Rectal smooth muscle tissue (tissue), 1 donor: ENCODE data around the gene CLEC16A.

Experiments
- H3K27ac ChIP-seq: one replicate; pipeline ENCODE4 v1.7.0; 2013; ENCODE audit warnings: low read depth, low read length, inconsistent platforms
- H3K27me3 ChIP-seq: one replicate; pipeline ENCODE4 v1.7.0; 2013; ENCODE audit warnings: low read length; ENCODE audit not compliant: control insufficient read depth, insufficient read depth
- H3K36me3 ChIP-seq: one replicate; pipeline ENCODE4 v1.7.0; 2013; ENCODE audit warnings: low read length; ENCODE audit not compliant: control insufficient read depth, insufficient read depth
- H3K4me1 ChIP-seq: one replicate; pipeline ENCODE4 v1.7.0; 2013; ENCODE audit warnings: low read length; ENCODE audit not compliant: control insufficient read depth, insufficient read depth
- H3K4me3 ChIP-seq: one replicate; pipeline ENCODE4 v1.7.0; 2013; ENCODE audit warnings: low read length
- H3K9ac ChIP-seq: one replicate; pipeline ENCODE4 v1.7.0; 2013; ENCODE audit warnings: low read length

Gene CLEC16A

GRCh38 chr16:11136600-11136999 lies 192.2 kb downstream of the CLEC16A start:
- Histone ChIP-seq H3K9ac (no peak overlapping the region), H3K4me1 (peaks cover 18% of the 10 kb centered on the region), H3K36me3 (no peaks in the 10 kb centered on the region), H3K27me3 (no peaks in the 10 kb centered on the region), H3K27ac (no peak overlapping the region), H3K4me3 (no peak overlapping the region)

- H3K36me3 ChIP-seq, result no peaks in the 10 kb centered on the region
- no peaks in the 10 kb centered on the region for H3K27me3 ChIP-seq
- no peak overlapping the region for H3K9ac ChIP-seq
- H3K27ac ChIP-seq, result no peak overlapping the region
- peaks cover 6% of the 10 kb centered on the region for H3K4me1 ChIP-seq
- H3K4me3 ChIP-seq, result no peak overlapping the region
Observed at GRCh38 chr16:11138022-11138768, 193.8 kb downstream of the CLEC16A start.

- Histone ChIP-seq H3K9ac (no peak overlapping the region), H3K27me3 (no peaks in the 10 kb centered on the region), H3K27ac (no peak overlapping the region), H3K4me3 (no peak overlapping the region), H3K4me1 (peaks cover under 1% of the 10 kb centered on the region), H3K36me3 (no peaks in the 10 kb centered on the region)
Observed at GRCh38 chr16:11138769-11139325, 194.5 kb downstream of the CLEC16A start.

- Histone ChIP-seq H3K36me3 (no peaks in the 10 kb centered on the region), H3K27me3 (no peaks in the 10 kb centered on the region), H3K9ac (no peak overlapping the region), H3K4me1 (no peaks in the 10 kb centered on the region), H3K27ac (no peak overlapping the region), H3K4me3 (no peak overlapping the region)
Observed at GRCh38 chr16:11139326-11140097, 195.1 kb downstream of the CLEC16A start.

DNA sequence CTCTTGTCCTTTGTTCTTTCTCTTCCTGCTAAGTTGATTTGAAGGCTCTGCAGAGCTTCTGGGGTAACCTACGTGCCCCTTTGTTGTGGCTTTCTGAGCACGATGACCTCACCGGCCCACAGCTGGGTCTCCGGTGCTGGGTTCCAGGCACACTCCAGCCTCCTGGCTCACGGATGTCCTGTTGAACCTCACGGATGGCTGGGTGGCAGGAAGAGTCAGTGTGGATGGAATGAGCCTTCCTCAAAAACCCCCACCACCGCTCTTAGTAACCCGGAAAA lies 195.7 kb downstream of the CLEC16A start:
- Histone ChIP-seq H3K4me3 (no peak overlapping the region), H3K4me1 (no peaks in the 10 kb centered on the region), H3K9ac (no peak overlapping the region), H3K27me3 (no peaks in the 10 kb centered on the region), H3K27ac (no peak overlapping the region), H3K36me3 (no peaks in the 10 kb centered on the region)

DNA sequence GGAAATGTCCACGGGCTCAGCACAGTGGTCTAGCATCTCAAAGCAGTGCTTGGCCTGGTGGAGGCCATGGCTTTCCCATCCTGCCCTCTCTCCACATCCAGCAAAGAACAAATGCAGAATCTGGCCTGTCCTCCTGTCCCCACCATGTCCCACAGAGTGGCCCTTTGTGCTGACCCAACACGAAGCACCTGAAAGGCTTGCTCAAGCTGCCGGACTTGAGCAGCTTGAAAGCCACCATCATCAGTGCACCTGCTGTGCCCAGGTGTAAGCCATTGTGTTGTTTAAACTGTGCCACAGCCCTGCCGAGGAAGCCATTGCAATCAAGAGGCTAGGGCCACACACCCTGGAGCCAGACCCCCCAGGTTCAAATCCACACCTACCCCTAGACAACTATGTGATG lies 196.1 kb downstream of the CLEC16A start:
- no peak overlapping the region for H3K9ac ChIP-seq
- H3K36me3 ChIP-seq, result no peaks in the 10 kb centered on the region
- H3K27ac ChIP-seq, result no peak overlapping the region
- H3K4me1 ChIP-seq, result no peaks in the 10 kb centered on the region
- no peak overlapping the region for H3K4me3 ChIP-seq
- H3K27me3 ChIP-seq, result no peaks in the 10 kb centered on the region

DNA sequence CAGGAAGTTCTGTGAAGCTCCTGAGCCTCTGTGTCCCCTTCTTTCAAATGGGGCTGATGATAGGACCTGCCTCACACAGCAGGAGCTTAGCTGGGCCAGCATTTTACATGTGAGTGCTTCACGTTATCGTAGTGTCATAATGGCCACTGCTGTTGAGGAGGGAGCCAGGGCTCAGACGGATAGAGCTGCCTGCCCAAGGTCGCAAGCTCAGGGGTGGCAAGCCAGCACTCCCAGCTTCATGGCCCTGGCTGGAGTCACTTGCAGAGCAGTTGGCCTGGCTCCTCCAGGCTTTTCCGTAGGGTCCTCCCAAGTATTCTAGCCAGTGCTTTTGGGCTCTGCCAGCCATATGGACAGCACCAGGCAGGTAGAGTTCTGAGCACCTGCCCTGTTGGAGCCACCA lies 196.5 kb downstream of the CLEC16A start:
- Histone ChIP-seq H3K9ac (no peak overlapping the region), H3K36me3 (no peaks in the 10 kb centered on the region), H3K4me1 (no peaks in the 10 kb centered on the region), H3K27me3 (no peaks in the 10 kb centered on the region), H3K4me3 (no peak overlapping the region), H3K27ac (no peak overlapping the region)

DNA sequence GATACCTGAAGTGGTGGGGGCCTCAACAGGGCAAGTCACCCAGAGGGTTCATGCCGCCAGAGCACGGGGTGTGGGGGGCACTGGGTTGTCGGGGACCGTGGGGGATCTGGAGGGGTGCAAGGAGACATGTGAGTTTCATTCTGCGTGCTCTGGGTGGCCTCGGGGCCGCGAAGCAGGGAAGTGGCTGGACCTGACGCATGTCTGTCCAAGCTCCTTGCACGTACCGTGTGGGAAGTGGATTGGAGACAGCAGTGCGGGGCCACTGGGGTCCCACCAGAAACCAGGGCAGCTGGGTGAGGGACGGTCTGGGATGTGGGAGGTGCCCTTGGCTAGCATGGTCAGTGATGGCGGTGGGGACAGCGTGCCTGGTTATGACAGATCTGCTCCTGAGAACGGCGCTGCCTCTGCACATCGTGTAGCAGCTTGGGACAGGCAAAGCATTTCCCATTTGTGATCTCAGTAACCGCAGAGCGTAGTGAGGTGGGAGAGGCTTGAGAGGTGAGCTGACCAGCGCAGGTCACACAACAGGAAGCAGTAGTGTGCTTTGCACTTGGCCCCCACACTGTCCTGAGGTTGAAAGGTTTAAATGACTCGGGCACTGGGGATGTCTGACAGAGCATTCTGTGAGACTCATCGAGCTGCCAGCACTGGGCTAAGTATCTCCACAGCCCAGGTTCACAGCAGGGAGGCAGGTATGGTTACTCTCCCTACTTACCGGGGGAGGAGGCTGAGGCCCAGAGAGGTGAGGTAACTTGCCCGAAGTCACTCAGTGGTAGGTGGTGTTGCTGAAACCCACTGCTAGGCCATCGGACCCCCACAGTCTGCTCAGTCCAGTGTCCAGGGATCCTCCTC lies 197.3 kb downstream of the CLEC16A start:
- Histone ChIP-seq H3K27me3 (no peaks in the 10 kb centered on the region), H3K4me3 (no peak overlapping the region), H3K4me1 (no peaks in the 10 kb centered on the region), H3K36me3 (no peaks in the 10 kb centered on the region), H3K27ac (no peak overlapping the region), H3K9ac (no peak overlapping the region)

DNA sequence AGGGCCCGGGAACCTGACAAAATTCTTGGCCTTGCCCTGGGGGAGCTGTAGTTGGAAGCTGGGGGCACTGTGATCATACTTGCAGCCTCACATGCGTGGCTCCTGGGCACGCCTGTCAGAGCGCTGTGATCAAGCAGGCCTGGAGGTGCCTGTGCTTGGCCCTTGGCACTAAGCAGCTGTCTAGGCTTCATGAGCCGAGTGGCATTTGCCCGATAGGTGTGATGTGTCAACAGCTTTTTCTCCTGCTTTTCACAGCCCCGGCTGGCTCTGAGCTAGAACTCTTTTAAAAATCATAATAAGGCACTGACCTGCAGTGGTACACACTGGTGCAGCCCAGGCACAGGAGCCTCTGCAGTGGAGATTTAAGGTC lies 197.9 kb downstream of the CLEC16A start:
- H3K4me3 ChIP-seq, result no peak overlapping the region
- no peaks in the 10 kb centered on the region for H3K4me1 ChIP-seq
- H3K36me3 ChIP-seq, result no peaks in the 10 kb centered on the region
- no peak overlapping the region for H3K9ac ChIP-seq
- no peak overlapping the region for H3K27ac ChIP-seq
- H3K27me3 ChIP-seq, result no peaks in the 10 kb centered on the region

GRCh38 chr16:11142951-11143350 lies 198.6 kb downstream of the CLEC16A start:
- no peaks in the 10 kb centered on the region for H3K4me1 ChIP-seq

GRCh38 chr16:11143372-11144035 lies 199.1 kb downstream of the CLEC16A start:
- H3K4me3 ChIP-seq, result no peak overlapping the region
- H3K4me1 ChIP-seq, result no peaks in the 10 kb centered on the region
- no peak overlapping the region for H3K9ac ChIP-seq
- no peaks in the 10 kb centered on the region for H3K27me3 ChIP-seq
- H3K27ac ChIP-seq, result no peak overlapping the region
- no peaks in the 10 kb centered on the region for H3K36me3 ChIP-seq

More at GRCh38 chr16:11142951-11143350, 198.6 kb downstream of the CLEC16A start:
- no peak overlapping the region for H3K9ac ChIP-seq
- no peaks in the 10 kb centered on the region for H3K36me3 ChIP-seq
- H3K27me3 ChIP-seq, result no peaks in the 10 kb centered on the region
- no peak overlapping the region for H3K4me3 ChIP-seq
- H3K27ac ChIP-seq, result no peak overlapping the region

DNA sequence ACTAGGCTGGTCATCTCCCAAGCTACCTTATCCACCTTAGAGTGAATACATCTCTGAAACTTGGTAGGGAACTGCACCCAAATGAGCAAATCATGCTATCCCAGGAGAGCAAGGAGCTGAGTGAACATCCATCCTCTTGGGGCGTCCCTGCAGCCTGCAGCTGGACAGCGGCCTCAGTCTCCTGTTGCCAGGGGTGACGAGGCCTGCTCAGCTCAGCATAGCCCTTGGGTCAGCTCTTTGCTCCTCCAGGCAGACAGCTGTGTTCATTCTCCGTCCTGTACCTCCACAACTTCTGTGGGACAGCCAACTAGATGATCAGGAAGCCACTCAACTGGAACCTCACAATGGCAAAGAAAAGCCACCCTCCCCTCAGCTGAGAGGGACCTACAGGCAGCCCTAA lies 199.8 kb downstream of the CLEC16A start:
- Histone ChIP-seq H3K36me3 (no peaks in the 10 kb centered on the region), H3K4me3 (no peak overlapping the region), H3K27ac (no peak overlapping the region), H3K9ac (no peak overlapping the region), H3K4me1 (no peaks in the 10 kb centered on the region), H3K27me3 (no peaks in the 10 kb centered on the region)
